LNCAP (cell line): Measurements from ENCODE around the gene RTKN.

Experiments
- TF ChIP-seq, protein P1 (sequence below): fragments of 450-650 bp; IDR thresholded peaks from 2 replicates; pipeline ENCODE4 v1.5.1; 2017; ENCODE audit warnings: mild to moderate bottlenecking

RTKN gene

GRCh38 chr2:74416778-74417177, 25.0 kb downstream of the RTKN start:
- TF ChIP-seq, protein P1, sequence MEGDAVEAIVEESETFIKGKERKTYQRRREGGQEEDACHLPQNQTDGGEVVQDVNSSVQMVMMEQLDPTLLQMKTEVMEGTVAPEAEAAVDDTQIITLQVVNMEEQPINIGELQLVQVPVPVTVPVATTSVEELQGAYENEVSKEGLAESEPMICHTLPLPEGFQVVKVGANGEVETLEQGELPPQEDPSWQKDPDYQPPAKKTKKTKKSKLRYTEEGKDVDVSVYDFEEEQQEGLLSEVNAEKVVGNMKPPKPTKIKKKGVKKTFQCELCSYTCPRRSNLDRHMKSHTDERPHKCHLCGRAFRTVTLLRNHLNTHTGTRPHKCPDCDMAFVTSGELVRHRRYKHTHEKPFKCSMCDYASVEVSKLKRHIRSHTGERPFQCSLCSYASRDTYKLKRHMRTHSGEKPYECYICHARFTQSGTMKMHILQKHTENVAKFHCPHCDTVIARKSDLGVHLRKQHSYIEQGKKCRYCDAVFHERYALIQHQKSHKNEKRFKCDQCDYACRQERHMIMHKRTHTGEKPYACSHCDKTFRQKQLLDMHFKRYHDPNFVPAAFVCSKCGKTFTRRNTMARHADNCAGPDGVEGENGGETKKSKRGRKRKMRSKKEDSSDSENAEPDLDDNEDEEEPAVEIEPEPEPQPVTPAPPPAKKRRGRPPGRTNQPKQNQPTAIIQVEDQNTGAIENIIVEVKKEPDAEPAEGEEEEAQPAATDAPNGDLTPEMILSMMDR: no peak

- TF ChIP-seq, protein P1: no peak
Measured at GRCh38 chr2:74415762-74416395, 25.9 kb downstream of the RTKN start.

DNA sequence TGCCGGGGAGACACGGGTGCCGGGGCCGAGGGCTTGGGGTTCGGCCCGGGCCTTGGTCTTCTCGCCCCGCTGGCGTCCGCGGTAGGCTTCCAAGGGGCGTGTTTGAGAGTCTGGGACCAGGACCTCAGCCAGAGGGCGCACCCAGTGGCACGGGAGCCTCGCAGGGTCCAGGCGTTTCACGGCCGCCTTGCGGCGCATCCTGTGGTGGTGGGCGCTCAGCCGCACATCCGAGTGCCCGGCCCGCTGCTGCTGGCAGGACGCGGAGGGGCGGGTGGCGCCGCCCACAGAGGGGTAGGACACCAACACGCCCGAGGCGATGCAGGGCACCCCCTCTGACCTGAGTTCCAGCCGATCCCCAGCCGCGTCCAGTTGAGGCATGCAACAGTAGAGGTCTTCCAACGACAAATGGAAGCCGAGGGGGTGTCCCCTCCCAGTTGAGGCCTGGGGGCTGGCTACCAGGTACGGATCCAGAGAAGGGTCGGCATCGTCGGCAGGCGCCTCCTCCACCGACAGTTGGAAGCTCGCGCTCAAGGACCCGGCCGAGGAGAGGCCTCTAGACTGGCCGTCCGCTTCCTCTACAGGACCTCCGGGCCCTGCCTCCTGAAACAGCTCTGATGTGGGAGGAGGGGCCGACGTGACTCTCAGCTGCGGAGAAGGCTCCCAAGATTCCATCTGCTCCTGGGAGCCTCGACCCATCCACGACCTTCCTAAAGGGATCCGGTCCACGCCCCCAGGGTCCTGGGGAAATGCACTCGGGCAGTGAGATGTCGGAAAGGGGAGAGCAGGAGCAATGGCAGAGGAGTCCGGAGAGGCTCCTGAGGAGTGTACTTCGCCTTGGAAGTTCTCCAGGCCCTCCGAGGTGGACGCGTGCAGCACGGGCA, 26.6 kb downstream of the RTKN start:
- TF ChIP-seq, protein P1: no peak

GRCh38 chr2:74414441-74414840, 27.3 kb downstream of the RTKN start:
- TF ChIP-seq, protein P1: no peak

DNA sequence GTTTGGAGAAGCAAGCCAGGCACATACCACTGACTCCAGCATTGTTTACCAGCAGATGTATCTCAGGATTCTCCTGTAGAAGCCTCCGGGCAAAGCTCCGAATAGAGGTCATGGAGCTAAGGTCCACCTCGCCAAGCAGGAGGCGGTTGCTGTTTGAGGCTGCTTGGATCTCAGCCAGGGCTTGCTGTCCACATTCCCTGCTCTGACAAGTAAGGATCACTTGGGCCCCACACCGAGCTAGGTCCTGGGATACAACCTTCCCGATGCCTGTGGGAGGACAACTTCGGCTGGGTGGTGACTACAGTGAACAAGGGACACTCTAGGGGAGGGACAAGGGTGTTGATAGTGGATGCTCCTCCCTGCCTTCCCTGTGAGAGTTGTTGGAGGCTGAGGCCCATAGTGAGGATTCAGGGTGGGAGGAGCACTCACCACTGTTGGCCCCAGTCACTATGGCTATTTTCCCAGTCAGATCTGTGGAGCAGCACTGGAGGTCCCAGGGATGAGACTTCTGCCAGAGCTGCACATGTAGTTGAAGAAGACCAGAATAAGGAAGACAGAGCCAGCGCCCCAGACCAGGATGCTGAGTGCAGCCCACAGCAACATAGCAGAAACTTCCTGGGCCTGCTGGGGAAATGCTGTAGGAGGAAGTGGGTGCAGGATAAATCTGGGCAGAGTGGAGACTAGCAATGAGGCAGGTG, 28.6 kb downstream of the RTKN start:
- TF ChIP-seq, protein P1: no peak

GRCh38 chr2:74407682-74408081, 34.1 kb downstream of the RTKN start:
- TF ChIP-seq, protein P1: no peak

GRCh38 chr2:74406035-74406434, 35.7 kb downstream of the RTKN start:
- TF ChIP-seq, protein P1: no peak
